A204.1 (cell line): ENCODE results near the gene XRCC3.
"Not testable (repeated sequence)": the region's sequence is repeated elsewhere in the genome, so short reads cannot be mapped to it uniquely, and the experiment has no call there.

Experiments used
- FAIRE-seq: peaks from 2 replicates; lab custom pipeline; 2012; peaks lifted over from hg19 to GRCh38; lab: Jason Lieb, UNC

The XRCC3 gene

DNA sequence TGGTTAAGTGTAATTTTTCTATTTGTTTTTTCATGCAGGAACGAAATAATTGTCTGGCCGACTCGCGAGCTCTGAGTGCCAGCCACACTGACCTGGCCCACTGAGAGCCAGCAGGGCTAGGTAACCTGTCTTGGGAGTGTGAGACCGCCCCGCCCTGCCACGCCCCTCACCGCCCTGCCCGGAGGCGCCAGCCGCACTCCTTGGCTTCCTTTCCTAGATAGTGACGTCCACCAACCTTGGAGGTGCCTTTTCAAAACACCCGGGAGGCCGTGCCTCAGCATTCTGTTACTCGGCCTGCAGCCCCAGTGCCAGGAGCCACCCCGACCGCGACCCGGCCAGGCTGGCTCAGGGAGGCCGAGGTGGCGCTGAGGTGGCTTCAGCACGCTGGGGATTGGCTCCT lies 21.7 kb downstream of the XRCC3 start:
- no peak for FAIRE-seq

GRCh38 chr14:103692871-103693270 lies 22.4 kb downstream of the XRCC3 start:
- no peak for FAIRE-seq

DNA sequence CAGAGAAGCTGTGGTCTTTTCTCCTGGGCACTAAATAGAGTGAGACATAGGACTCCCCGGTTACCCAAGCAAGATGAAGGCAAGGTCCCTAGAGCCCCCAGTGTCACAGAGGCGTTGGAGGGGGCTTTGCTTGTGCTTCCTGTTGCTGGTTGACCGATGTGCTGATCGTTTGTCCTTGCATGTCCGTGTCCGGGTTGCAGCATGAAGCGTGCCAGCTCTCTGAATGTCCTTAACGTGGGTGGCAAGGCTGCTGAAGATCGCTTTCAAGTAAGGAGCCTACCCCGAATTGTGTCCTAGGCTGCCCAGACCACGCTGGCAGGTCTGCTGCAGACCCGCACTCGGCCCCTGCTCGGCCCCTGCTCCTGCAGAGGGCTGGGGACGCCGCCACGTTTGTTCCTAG lies 23.1 kb downstream of the XRCC3 start:
- no peak for FAIRE-seq

DNA sequence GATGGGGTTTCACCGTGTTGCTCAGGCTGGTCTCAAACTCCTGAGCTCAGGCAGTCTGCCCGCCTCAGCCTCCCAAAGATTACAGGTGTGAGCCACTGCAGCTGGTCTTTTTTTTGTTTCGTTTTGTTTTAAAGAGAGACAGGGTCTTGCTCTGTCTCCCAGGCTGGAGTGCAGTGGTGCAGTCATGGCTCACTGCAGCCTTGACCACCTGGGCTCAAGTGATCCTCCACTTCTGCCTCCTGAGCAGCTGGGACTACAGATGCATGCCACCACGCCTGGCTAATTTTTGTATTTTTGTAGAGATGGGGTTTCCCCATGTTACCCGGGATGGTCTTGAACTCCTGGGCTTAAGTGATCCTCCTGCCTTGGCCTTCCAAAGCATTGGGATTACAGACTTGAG lies 23.6 kb downstream of the XRCC3 start:
- FAIRE-seq = not testable (repeated sequence)

GRCh38 chr14:103690332-103690731 lies 24.9 kb downstream of the XRCC3 start:
- FAIRE-seq = no peak

GRCh38 chr14:103688906-103689902 lies 26.0 kb downstream of the XRCC3 start:
- FAIRE-seq = no peak

- FAIRE-seq = no peak
These were observed 26.8 kb downstream of the XRCC3 start for GRCh38 chr14:103688441-103688840.

- FAIRE-seq = no peak
These were observed 27.5 kb downstream of the XRCC3 start for GRCh38 chr14:103687712-103688111.

DNA sequence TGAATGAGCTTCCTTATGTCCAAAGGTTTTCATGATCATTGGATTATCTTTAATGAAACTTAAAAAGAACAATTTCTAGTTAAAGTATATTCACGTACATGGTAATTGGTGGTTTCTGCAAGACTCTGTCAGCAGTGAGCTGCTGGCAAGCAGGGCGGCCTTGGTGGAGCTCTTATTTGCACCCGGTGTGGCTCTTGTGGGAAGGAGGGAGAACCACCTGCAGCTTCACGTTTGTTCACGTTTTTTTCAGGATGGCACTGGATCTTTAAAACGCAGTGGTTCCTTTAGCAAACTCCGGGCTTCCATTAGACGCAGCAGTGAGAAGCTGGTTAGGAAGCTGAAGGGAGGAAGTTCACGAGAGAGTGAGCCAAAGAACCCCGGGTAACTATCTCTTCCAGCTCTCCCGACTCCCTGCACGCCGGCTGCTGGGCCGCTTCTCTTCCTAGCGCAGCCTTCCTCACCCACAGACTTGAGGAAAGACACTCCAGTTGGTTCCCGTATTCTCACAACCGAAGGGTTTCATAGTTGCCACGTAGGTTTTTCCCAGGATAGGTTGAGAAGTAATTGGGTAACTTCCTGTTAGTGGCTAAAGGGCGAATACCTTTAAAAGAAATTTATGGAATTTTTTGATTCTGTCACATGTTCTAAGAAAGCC lies 28.3 kb downstream of the XRCC3 start:
- FAIRE-seq = no peak

GRCh38 chr14:103685276-103686211 lies 29.7 kb downstream of the XRCC3 start:
- FAIRE-seq = no peak

GRCh38 chr14:103684871-103685270 lies 30.4 kb downstream of the XRCC3 start:
- no peak for FAIRE-seq

DNA sequence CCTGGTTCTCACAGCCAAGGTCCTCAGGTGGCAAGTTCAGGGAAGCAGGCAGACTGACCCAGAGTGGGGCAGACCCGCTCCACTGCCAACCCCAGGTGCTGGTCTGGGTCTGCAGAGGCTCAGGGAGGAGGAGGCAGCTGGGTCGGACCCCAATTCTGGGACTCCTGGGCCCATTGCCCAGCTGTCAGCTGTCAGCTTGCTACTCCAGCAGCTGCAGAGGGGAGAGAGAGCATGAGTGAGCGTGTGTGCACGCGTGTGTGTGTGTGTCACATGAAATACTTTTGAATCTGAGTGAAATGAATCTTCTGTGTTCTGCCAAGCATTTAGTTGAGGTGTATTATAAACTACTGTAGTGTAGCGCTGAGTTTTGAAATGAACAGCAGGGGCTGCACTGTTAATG lies 30.8 kb downstream of the XRCC3 start:
- no peak for FAIRE-seq

DNA sequence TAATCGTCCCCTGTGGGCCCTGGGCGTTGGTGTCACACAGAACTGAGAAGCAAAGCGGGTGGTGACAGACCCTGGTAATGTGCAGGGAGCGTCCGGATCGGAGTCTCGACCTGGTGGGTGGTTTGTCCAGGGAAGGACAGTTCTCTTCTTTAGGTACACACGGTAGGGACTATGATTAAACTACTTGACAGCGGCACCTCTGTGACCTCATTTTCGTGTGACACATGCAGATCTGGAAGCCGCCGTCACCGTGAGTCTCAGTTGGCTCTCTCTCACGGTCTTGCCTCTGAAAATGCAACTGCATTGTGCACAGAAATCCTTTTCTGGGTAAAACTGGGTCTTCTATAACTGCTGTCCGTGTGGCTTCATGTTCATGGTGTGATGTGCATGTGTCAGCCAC lies 32.1 kb downstream of the XRCC3 start:
- FAIRE-seq = no peak

DNA sequence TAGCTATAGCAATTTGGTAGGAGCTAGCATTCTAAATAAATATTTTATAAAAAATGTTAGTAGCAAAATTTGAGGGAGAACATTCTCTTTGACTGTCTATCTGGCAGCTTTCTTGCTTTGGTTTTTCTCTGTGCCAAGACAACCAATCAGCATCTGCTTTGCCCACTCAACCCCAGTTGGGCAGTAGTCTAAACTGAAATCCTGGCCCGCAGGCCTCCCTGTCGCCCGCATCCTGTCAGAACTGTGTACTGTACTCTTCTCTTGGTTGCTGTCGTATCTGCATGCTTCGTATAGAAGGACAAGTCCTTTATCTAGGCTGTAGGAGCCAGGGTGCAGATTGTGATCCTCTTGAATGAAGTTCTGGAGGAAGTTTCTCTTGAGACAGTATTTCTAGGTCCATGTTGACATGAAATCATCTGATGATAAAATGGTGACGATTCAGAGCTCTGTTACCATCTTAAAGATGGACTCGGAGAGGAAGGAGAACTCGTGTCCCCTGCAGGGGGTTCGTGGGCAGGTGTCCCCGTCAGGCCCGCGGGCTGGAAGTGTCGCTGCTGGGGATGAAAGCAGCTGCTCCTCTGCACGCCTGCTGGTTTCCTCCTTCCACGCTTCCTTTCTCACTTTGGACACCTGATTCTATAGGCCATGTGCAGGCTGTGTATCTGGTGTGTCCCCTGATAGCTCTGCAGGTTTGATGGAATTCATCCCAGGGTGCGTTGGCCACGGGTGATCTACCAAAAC lies 34.6 kb downstream of the XRCC3 start:
- no peak for FAIRE-seq

- FAIRE-seq = no peak
These were observed 35.9 kb downstream of the XRCC3 start for GRCh38 chr14:103679351-103679750.

DNA sequence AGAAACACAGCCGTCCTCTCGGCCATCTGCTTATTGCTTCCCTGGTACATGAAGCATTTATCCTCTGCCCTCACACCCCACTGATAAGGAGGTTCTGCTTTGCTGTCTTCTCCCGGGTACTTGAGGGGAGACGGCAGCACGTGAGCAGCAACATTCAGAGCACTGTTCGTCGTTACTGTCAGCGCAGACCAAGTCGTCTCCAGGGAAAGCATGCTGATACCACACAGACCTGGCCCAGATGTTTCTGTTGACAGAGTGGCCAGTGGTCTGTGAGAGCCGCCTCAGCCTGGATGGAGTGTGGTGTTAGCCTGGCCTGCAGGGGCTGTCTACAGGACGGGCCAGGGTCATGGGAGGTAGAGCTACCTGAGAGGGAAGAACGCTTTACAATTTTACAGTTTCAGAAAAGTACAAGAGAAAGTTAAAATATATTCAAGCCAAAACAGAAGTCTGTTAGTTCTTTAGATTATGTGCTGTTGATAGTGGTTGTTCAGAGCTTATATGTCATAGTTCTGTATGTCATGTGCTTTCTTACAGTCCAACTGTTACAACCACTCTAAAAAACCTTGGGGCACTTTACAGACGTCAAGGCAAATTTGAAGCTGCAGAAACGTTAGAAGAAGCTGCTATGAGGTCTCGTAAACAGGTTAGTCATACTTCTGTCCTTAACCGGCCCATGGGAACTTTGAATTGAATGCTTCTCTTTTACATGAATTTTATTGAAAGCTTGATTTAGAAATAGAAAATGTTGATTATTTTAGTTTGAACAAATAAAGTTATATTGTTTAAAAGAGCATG lies 38.2 kb downstream of the XRCC3 start:
- FAIRE-seq = no peak

DNA sequence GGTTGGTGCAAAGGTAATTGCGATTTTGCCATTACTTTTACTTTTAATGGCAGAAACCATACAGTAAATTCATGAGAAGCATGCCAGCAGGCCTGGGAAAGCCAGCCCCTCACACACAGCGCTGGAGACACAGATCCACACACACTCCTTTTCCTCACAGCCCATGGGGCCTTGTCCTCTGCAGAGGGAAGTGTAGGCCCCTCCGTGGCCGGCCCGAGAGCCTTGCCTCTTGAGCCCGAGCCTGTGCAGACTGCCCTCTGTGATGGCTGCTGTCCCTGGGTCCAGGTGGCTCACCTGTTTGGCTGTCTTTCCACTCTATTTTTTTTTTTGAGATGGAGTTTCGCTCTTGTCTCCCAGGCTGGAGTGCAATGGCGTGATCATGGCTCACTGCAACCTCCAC lies 39.3 kb downstream of the XRCC3 start:
- FAIRE-seq = no peak

- no peak for FAIRE-seq
These were observed 43.3 kb downstream of the XRCC3 start for GRCh38 chr14:103671911-103672310.

DNA sequence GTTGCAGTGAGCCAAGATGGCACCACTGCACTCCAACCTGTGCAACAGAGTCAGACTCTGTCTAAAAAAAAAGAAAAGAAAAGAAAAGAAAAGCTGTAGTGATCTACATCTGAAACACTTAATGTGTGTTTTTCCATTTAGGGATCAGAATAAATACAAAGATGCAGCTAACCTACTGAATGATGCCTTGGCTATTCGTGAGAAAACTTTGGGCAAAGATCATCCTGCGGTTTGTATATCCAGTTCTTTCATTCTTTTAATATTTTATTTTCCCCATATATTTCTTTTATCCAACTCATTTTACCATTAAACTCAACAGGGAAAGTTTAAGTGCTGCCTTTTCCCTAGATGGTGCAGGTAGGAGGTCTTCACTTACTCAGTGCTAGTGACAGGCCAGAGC lies 45.9 kb downstream of the XRCC3 start:
- FAIRE-seq = no peak

- FAIRE-seq = no peak
These were observed 47.1 kb downstream of the XRCC3 start for GRCh38 chr14:103668117-103668516.

GRCh38 chr14:103667671-103668070 lies 47.6 kb downstream of the XRCC3 start:
- no peak for FAIRE-seq
